ENCODE measurements around the gene OSGEP.

DNA sequence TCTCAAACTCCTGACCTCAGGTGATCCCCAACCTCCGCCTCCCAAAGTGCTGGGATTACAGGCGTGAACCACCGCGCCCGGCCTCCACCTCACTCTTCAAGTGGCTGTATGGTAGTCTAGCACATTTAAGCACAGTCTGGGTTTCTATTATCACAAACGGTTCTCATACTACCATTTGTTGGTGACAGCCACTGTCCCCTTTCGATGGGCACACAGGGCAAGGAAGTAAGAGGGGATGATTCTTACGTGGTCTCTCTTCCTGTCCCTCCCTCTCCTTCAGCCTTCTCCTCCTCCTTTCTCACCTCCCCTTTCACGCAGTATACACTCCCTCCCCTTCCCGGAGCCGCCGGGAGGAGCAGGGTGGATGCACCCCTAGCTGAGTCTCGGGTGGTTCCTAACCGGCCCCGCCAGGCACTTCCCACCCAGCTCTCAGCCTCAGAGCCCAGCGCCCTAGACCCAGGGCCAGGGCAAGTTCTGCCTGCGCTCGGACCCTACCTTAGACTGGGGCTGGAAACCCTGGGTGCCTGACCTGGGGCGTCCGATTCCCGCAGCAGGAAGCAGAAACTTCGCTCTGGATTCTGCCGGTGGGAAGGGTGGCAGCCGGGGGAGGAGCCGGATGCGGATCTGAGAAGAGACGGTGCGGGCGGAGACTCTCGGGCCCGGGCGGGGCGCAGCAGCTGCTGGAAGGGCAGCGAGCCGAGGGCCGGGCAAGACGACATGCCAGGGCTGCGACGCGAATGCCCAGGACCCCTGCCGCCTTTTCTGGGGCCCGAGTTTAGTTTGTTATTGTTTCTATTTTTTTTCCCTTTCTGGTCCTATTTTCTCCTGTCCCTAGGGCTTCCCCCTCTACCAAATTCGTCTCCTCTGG lies 41.5 kb downstream of the OSGEP start, which contains the start of gene TEP1:
- TF ChIP-seq, protein P1, sequence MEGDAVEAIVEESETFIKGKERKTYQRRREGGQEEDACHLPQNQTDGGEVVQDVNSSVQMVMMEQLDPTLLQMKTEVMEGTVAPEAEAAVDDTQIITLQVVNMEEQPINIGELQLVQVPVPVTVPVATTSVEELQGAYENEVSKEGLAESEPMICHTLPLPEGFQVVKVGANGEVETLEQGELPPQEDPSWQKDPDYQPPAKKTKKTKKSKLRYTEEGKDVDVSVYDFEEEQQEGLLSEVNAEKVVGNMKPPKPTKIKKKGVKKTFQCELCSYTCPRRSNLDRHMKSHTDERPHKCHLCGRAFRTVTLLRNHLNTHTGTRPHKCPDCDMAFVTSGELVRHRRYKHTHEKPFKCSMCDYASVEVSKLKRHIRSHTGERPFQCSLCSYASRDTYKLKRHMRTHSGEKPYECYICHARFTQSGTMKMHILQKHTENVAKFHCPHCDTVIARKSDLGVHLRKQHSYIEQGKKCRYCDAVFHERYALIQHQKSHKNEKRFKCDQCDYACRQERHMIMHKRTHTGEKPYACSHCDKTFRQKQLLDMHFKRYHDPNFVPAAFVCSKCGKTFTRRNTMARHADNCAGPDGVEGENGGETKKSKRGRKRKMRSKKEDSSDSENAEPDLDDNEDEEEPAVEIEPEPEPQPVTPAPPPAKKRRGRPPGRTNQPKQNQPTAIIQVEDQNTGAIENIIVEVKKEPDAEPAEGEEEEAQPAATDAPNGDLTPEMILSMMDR (IDR thresholded peaks at IDR 0.05) = no peak
- TF ChIP-seq POLR2A (IDR thresholded peaks at IDR 0.05) = peak; percentile 50 to 64
- TF ChIP-seq POLR2AphosphoS5 (IDR thresholded peaks at IDR 0.05) = peak; percentile 79 to 85 (median 82)

Measured in sigmoid colon (tissue), 4 donors.